Panc1 (cell line): ENCODE measurements around the gene TLR10. TPM values are rescaled to one million over a fixed set of nuclear protein-coding genes. Genes with fewer than 3 reads are reported as not detected.

Source experiments
- ATAC-seq: fragments of 200-7000 bp; cut with Tn5 transposase; 2 replicates; pipeline ENCODE4 v1.9.1; 2020; ENCODE audit warnings: mild to moderate bottlenecking, moderate library complexity
- BruUV-seq: library from RNA; stranded (reverse); fragments of 400-500 nt; replicated peaks from 2 replicates; lab custom pipeline; 2021; lab: Mats Ljungman, UMichigan
- CTCF ChIA-PET: fragments of 300-600 bp; sonication (Branson Sonifier 250); formaldehyde crosslinking; loops from one replicate; lab custom pipeline; 2022; ENCODE audit warnings: antibody characterized with exemption; lab: Charles Lee
- POLR2A ChIA-PET: fragments of 300-600 bp; sonication (Branson Sonifier 250); formaldehyde crosslinking; loops from one replicate; lab custom pipeline; 2022; ENCODE audit warnings: antibody characterized with exemption; lab: Charles Lee
- DNase-seq: peaks from one replicate; pipeline ENCODE4 v3.0.0-alpha.2; 2010; ENCODE audit warnings: low read depth, low spot score
- H3K27ac ChIP-seq: 2 replicates; pipeline ENCODE4 v1.5.1; 2011; ENCODE audit warnings: mild to moderate bottlenecking, low read length, inconsistent platforms
- H3K27me3 ChIP-seq: fragments of 200-500 bp; sonication (Bioruptor generic); 2 replicates; pipeline ENCODE4 v1.6.0; 2014; ENCODE audit warnings: low read length, inconsistent platforms; ENCODE audit not compliant: control insufficient read depth, insufficient read depth
- H3K36me3 ChIP-seq: fragments of 200-500 bp; sonication (Bioruptor generic); 2 replicates; pipeline ENCODE4 v1.5.1; 2014; ENCODE audit warnings: inconsistent platforms, mild to moderate bottlenecking, low read length, moderate library complexity; ENCODE audit not compliant: control insufficient read depth, insufficient read depth
- H3K4me1 ChIP-seq: 2 replicates; pipeline ENCODE4 v1.5.1; 2011; ENCODE audit warnings: inconsistent platforms, mild to moderate bottlenecking, low read length, moderate library complexity; ENCODE audit not compliant: control insufficient read depth, insufficient read depth
- H3K4me3 ChIP-seq, 2 experiments: 2 replicates each; pipeline ENCODE4 v1.5.1; 2011 to 2012; ENCODE audit warnings: low read depth in 2 of 2, low read length in 2 of 2, mild to moderate bottlenecking in 2 of 2, inconsistent platforms in 1 of 2, moderate library complexity in 1 of 2
- H3K9me3 ChIP-seq: fragments of 200-500 bp; sonication (Bioruptor generic); 2 replicates; pipeline ENCODE4 v1.5.1; 2014; ENCODE audit warnings: low read depth, mild to moderate bottlenecking, inconsistent platforms, low read length, moderate library complexity; ENCODE audit not compliant: control insufficient read depth, insufficient read depth
- CTCF ChIP-seq: fragments of 450-650 bp; IDR thresholded peaks from 2 replicates; pipeline ENCODE4 v1.5.1; 2017; ENCODE audit warnings: mild to moderate bottlenecking
- POLR2AphosphoS5 ChIP-seq: IDR thresholded peaks from 2 replicates; pipeline ENCODE4 v1.6.1; 2012; ENCODE audit warnings: mild to moderate bottlenecking, low read depth, low read length, moderate library complexity
- REST ChIP-seq, 2 experiments: IDR thresholded peaks; 2 replicates each; pipeline ENCODE4 v1.6.1; 2011 to 2012; ENCODE audit warnings: low read depth in 2 of 2, control low read depth in 1 of 2, low read length in 1 of 2, mild to moderate bottlenecking in 1 of 2, moderate library complexity in 1 of 2; ENCODE audit not compliant: insufficient read depth in 1 of 2
- SIN3A ChIP-seq: IDR thresholded peaks from 2 replicates; pipeline ENCODE4 v1.6.1; 2012; ENCODE audit warnings: low read depth, mild to moderate bottlenecking, low read length, moderate library complexity, borderline replicate concordance; ENCODE audit not compliant: insufficient read depth
- TCF7L2 ChIP-seq: IDR thresholded peaks from 2 replicates; pipeline ENCODE4 v1.6.1; 2011; ENCODE audit warnings: mild to moderate bottlenecking, low read depth, low read length, inconsistent platforms
- in situ Hi-C: cut with HindIII; loops from 2 replicates; pipeline ENCODE4 v1.10.0; 2016; ENCODE audit warnings: low sequenced_read_pairs, low pct_unique_long_range_greater_than_20kb
- intact Hi-C: fragments of 100-400 bp; cut with micrococcal nuclease; formaldehyde crosslinking; loops from one replicate; pipeline ENCODE4 v1.10.0; 2022; ENCODE audit not compliant: unreplicated experiment
- total RNA-seq: library from RNA; stranded (reverse); gene quantifications from one replicate; pipeline ENCODE4 v1.2.1, GENCODE V29; 2021; ENCODE audit not compliant: unreplicated experiment

Gene TLR10
- total RNA-seq, 1 experiment from 2014 or later = 0.05 TPM

- in situ Hi-C loops = no loop called here
- DNase-seq (no peak), ATAC-seq (no peak)
- ChIA-PET POLR2A (no interaction called here), CTCF (interaction anchor here (0.7 kb wide), 1 partner anchor 57 kb away, joined by 3 read pairs; no protein-coding TSS in a partner anchor)
- H3K4me1 ChIP-seq = no peaks in the 10 kb centered on the region
- H3K36me3 ChIP-seq = no peaks in the 10 kb centered on the region
- no TSS peak for BruUV-seq
- H3K27ac ChIP-seq = no peak overlapping the region
- H3K9me3 ChIP-seq = no peaks in the 10 kb centered on the region
- TF ChIP-seq TCF7L2 (no peak), CTCF (no peak), POLR2AphosphoS5 (no peak)
- no peak overlapping the region for H3K4me3 ChIP-seq
- intact Hi-C loops = no loop called here
- H3K27me3 ChIP-seq = no peaks in the 10 kb centered on the region
Observed at GRCh38 chr4:38829237-38829636, 46.4 kb upstream of the TLR10 start.

GRCh38 chr4:38823766-38824165, 41.0 kb upstream of the TLR10 start:
- no peak overlapping the region for H3K4me3 ChIP-seq
- H3K36me3 ChIP-seq = no peaks in the 10 kb centered on the region
- no peak for TF ChIP-seq POLR2AphosphoS5
- no peak for TF ChIP-seq REST (IDR thresholded peaks at IDR 0.05; ENCODE audit: insufficient read depth in 1 of 2, low read depth in 2 of 2, low read length in 1 of 2)
- TF ChIP-seq CTCF = no peak
- TF ChIP-seq TCF7L2 = no peak
- no peak for TF ChIP-seq SIN3A
- intact Hi-C loops = no loop called here
- H3K27ac ChIP-seq = no peak overlapping the region
- BruUV-seq = no TSS peak
- no peaks in the 10 kb centered on the region for H3K9me3 ChIP-seq
- POLR2A ChIA-PET = no interaction called here
- no peaks in the 10 kb centered on the region for H3K27me3 ChIP-seq
- H3K4me1 ChIP-seq = no peaks in the 10 kb centered on the region
- ATAC-seq (no peak), DNase-seq (no peak)
- in situ Hi-C loops = no loop called here
- CTCF ChIA-PET = no interaction called here
